Cardiac fibroblast (primary cell): Measurements from ENCODE around the gene NMBR.
A peak's percentile ranks its signal among the peaks of the same experiment; 100 is the strongest.
"Not testable (repeated sequence)": the region's sequence is repeated elsewhere in the genome, so short reads cannot be mapped to it uniquely, and the experiment has no call there.

Experiments
- DNase-seq, 2 donors: peaks; one replicate each; pipeline versions ENCODE4 v3.0.0 to v3.0.0-alpha.2; 2010; ENCODE audit warnings: low read depth in 2 of 2
- H3K4me3 ChIP-seq, 2 donors: replicated peaks in 1 of 2; 1 replicate in 1 of 2; 2 replicates in 1 of 2; pipeline ENCODE4 v1.5.1; 2011; ENCODE audit warnings: low read depth in 2 of 2, low read length in 2 of 2, mild to moderate bottlenecking in 2 of 2, moderate library complexity in 1 of 2
- CTCF ChIP-seq: IDR thresholded peaks from one replicate; pipeline ENCODE4 v1.5.1; 2011; ENCODE audit warnings: low read depth, mild to moderate bottlenecking, low read length, inconsistent platforms

NMBR gene

GRCh38 chr6:142146828-142147662, at the start of gene NMBR, which contains the start of gene VTA1:
TSS of gene NMBR (minus strand) at chr6:142147122. CDS start at chr6:142088658, 58,464 bp downstream.
TSS of gene VTA1 (plus strand) at chr6:142147263. CDS start at chr6:142147288, 25 bp downstream.
- peak; percentile 100 for DNase-seq
- peak within 1 kb of the TSS; percentile 87 to 88 for H3K4me3 ChIP-seq
- peak; percentile 92 for TF ChIP-seq CTCF

- TF ChIP-seq CTCF = no peak
- H3K4me3 ChIP-seq = no peak overlapping the region
- peak in 1 of 2 donors; percentile 43 for DNase-seq
Observed at GRCh38 chr6:142195862-142196541, 49.1 kb upstream of the NMBR start.

- no peak for TF ChIP-seq CTCF
- no peak for DNase-seq
- no peak overlapping the region for H3K4me3 ChIP-seq
Observed at GRCh38 chr6:142193621-142194020, 46.7 kb upstream of the NMBR start.

GRCh38 chr6:142192343-142192742, 45.4 kb upstream of the NMBR start:
- no peak for TF ChIP-seq CTCF
- H3K4me3 ChIP-seq = no peak overlapping the region
- DNase-seq = no peak

- H3K4me3 ChIP-seq = no peak overlapping the region
- peak in 1 of 2 donors; percentile 36 for DNase-seq
- TF ChIP-seq CTCF = no peak
Observed at GRCh38 chr6:142189057-142189456, 42.1 kb upstream of the NMBR start.

GRCh38 chr6:142188341-142188740, 41.4 kb upstream of the NMBR start:
- H3K4me3 ChIP-seq, DNase-seq: not testable (repeated sequence)
- TF ChIP-seq CTCF = peak; percentile 33
